Stomach smooth muscle (tissue), 2 donors: ENCODE measurements around the gene SH2D4B.

Experiments used
- H3K27ac ChIP-seq: one replicate; pipeline ENCODE4 v1.7.0; 2013; ENCODE audit warnings: mild to moderate bottlenecking, low read length, inconsistent platforms
- H3K27me3 ChIP-seq, 2 donors: one replicate each; pipeline ENCODE4 v1.7.0; 2013; ENCODE audit warnings: low read length in 2 of 2; ENCODE audit not compliant: insufficient read depth in 2 of 2, control insufficient read depth in 1 of 2
- H3K36me3 ChIP-seq, 2 donors: one replicate each; pipeline ENCODE4 v1.7.0; 2013; ENCODE audit warnings: low read length in 2 of 2; ENCODE audit not compliant: control insufficient read depth in 2 of 2, insufficient read depth in 2 of 2
- H3K4me1 ChIP-seq: one replicate; pipeline ENCODE4 v1.7.0; 2013; ENCODE audit warnings: low read length; ENCODE audit not compliant: control insufficient read depth, insufficient read depth
- H3K4me3 ChIP-seq, 2 donors: one replicate each; pipeline ENCODE4 v1.7.0; 2013; ENCODE audit warnings: low read length in 2 of 2
- H3K9ac ChIP-seq, 2 donors: one replicate each; pipeline ENCODE4 v1.7.0; 2013; ENCODE audit warnings: low read length in 2 of 2, mild to moderate bottlenecking in 1 of 2
- H3K9me3 ChIP-seq, 2 donors: one replicate each; pipeline ENCODE4 v1.7.0; 2013; ENCODE audit warnings: low read length in 2 of 2; ENCODE audit not compliant: control insufficient read depth in 2 of 2
- donor health status: healthy.
- donor health status: Pancreatic carcinoma.

Gene SH2D4B

DNA sequence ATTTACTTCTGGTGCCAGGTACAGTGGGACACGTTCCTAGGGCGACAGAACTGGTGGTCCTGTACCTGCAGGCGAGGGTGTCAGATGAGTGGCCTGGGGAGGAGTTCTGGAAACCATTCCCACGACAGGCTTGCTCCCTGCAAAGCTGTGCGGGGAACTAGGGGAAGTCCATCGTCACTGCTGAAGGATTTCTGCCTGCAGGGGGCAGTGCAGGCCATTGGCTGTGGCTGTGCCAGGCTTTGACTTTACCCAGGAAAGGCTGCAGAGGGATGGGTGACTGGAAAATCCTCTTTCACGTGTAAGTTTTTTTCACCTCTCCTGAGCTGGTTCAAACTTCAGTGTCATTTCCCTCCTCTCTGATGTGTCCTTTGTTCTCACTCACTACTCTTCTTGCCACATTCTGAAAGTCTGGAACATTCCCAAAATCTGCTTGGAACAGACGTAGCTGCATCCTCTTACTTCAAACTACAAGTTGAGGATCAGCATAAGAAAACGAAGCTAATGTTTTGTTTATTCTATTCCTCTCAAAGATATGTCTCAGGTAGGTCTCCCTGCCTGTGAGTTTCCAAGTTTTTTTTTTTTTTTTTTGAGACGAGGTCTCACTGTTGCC is 126.5 kb downstream of the SH2D4B start:
- H3K9me3 ChIP-seq, result no peaks in the 10 kb centered on the region
- H3K27me3 ChIP-seq, result no peaks in the 10 kb centered on the region
- H3K4me3 ChIP-seq, result no peak overlapping the region
- no peaks in the 10 kb centered on the region for H3K36me3 ChIP-seq
- H3K27ac ChIP-seq, result no peak overlapping the region
- no peak overlapping the region for H3K9ac ChIP-seq
- H3K4me1 ChIP-seq, result peaks cover 3% of the 10 kb centered on the region

DNA sequence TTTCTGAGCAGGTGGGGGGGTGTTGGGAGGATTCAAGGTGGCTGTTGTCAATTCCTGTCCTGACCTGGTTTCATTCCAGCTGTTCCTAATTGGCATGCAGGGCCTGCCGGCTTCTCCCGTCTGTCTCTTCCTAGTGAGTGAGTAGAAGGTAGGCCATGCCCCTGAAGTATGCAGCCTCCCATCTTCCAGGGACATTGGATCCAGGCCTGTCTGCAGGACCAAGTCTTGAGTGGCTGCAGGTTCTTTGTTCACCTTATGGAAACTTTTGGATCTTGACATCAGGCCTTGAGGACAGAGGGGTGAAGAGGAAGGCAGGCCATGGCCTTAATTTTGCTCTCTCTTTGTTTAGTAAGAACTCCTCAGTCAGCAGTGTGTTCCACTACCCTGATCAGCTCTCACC is 131.8 kb downstream of the SH2D4B start:
- Histone ChIP-seq H3K4me3 (no peak overlapping the region), H3K36me3 (no peaks in the 10 kb centered on the region), H3K27me3 (no peaks in the 10 kb centered on the region), H3K9ac (no peak overlapping the region), H3K4me1 (no peaks in the 10 kb centered on the region), H3K9me3 (no peaks in the 10 kb centered on the region), H3K27ac (no peak overlapping the region)

DNA sequence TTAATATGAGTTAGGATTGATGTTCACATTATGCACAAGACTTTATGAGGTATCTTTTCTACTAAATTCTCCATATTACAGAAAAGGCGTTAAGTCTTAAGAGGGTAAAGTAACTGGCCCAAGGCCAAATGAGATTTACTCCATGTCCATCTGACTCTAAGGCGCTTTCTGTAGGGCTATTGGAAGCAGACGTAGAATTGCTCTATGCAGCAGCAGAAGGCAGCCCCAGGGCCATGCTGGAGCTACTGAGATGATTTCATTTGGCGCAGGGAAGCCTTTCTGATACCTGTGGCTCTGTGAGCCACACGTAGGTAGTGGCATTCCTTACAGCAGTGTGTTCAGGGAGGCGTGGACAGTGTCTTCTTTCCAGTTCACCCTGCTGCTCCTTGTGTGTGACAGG is 133.1 kb downstream of the SH2D4B start:
- Histone ChIP-seq H3K4me3 (no peak overlapping the region), H3K27ac (no peak overlapping the region), H3K4me1 (no peaks in the 10 kb centered on the region), H3K36me3 (no peaks in the 10 kb centered on the region), H3K9ac (no peak overlapping the region), H3K9me3 (peaks cover 0 to 1% of the 10 kb centered on the region in 2 donors), H3K27me3 (no peaks in the 10 kb centered on the region)

DNA sequence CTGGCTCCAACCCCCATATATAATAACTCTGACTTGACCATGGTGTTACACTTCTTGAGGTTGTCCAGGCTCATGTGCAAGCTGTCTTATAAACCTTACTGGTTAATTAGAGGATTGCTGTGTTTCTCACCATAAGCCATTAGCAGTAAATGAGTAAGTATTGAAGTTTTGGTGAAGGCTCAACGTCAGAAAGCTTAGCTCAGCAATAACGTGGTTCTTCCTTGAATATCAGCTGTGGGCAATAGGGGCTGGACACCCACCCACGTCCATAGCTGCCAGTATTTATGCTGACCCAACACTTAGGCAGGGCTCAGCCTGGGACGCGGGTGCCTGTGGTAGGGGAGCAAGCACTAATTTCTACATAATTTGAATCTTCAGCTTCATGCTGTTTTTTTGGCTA is 134.1 kb downstream of the SH2D4B start:
- no peaks in the 10 kb centered on the region for H3K27me3 ChIP-seq

DNA sequence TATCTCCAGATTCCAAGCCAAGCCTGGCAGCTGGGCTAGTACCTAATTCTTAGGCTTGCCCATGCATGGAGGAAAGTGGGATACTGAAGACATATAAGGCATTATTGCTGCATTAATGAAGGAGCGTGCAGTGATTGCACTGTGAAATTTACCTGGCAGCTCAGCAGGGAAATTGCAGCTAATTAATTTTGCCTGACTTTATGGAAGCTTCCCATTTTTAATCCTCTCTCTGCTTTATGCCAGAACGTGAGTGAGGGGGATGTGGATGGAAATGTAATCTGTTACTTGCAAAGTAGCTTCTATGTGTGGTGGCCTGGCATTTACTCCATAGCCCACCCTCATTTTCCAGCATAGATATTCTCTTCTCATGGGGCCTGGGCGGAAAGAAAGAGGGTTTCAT is 134.9 kb downstream of the SH2D4B start:
- no peaks in the 10 kb centered on the region for H3K36me3 ChIP-seq
- H3K27me3 ChIP-seq, result no peaks in the 10 kb centered on the region
- H3K9me3 ChIP-seq, result peaks cover 0 to 2% of the 10 kb centered on the region in 2 donors
- H3K4me3 ChIP-seq, result no peak overlapping the region
- H3K27ac ChIP-seq, result no peak overlapping the region
- no peaks in the 10 kb centered on the region for H3K4me1 ChIP-seq
- H3K9ac ChIP-seq, result no peak overlapping the region

More for the DNA sequence above, 134.1 kb downstream of the SH2D4B start:
- Histone ChIP-seq H3K4me1 (no peaks in the 10 kb centered on the region), H3K9ac (no peak overlapping the region), H3K9me3 (peaks cover 0 to 2% of the 10 kb centered on the region in 2 donors), H3K36me3 (no peaks in the 10 kb centered on the region), H3K27ac (no peak overlapping the region), H3K4me3 (no peak overlapping the region)

DNA sequence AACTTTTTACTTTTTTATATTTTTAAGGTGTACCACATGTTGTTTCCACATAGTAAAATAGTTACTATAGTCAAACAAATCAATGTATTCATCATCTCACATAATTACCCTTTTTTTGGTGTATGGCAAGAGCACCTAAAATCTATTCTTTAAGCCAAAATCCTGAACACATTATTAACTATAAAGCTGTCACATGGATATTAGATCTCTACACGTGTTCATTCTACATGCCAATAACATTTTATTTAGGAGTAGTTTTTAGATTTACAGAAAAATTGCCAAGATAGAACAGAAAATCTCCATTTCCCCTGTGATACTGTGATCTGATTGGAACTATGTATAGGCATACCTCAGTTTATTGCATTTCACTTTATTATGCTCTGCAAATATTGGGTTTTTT is 137.1 kb downstream of the SH2D4B start:
- Histone ChIP-seq H3K27me3 (no peaks in the 10 kb centered on the region), H3K4me1 (no peaks in the 10 kb centered on the region), H3K36me3 (no peaks in the 10 kb centered on the region), H3K4me3 (no peak overlapping the region), H3K9ac (no peak overlapping the region), H3K9me3 (peaks cover 0 to 2% of the 10 kb centered on the region in 2 donors), H3K27ac (no peak overlapping the region)

DNA sequence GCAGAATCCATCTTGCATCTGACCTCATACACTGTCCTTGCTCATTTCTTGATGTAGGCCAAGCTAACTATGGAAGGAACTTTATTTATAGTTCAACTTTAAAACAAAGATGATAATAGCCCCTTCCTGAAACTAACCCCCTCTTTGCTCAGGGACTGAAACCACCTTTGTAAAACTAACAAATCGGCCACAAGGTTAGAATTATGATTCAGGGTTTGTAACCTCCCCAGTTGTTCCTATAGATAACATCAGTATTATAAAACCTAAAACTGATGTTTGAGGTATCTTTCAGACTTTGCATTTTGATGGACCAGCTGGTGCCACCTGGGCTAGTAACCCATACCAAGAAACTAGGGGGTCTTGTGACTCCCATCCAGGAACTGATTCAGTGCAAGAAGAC is 143.4 kb downstream of the SH2D4B start:
- Histone ChIP-seq H3K9me3 (no peaks in the 10 kb centered on the region), H3K27me3 (no peaks in the 10 kb centered on the region), H3K27ac (no peak overlapping the region), H3K4me3 (no peak overlapping the region), H3K9ac (no peak overlapping the region), H3K4me1 (no peaks in the 10 kb centered on the region), H3K36me3 (no peaks in the 10 kb centered on the region)

DNA sequence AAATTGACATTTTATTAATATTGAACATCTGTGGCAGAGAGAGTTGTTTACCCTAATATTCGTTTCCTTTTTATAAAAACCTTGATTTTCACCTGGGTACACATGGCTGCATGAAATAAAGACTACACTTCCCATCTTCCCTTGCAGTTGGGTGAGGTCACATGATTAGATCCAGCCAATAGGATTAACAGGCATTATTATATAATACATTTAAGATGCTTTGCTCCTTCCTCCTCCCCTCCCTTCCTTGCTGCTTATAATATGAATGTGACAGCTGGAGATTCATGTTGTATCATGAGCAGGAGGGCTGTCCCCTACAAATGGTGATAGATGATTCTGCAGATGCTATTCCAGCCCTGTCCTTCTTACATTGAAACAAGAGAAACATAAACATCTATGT is 146.6 kb downstream of the SH2D4B start:
- no peaks in the 10 kb centered on the region for H3K4me1 ChIP-seq
- H3K27me3 ChIP-seq, result no peaks in the 10 kb centered on the region
- H3K27ac ChIP-seq, result no peak overlapping the region
- H3K4me3 ChIP-seq, result no peak overlapping the region
- no peak overlapping the region for H3K9ac ChIP-seq
- H3K36me3 ChIP-seq, result no peaks in the 10 kb centered on the region
- H3K9me3 ChIP-seq, result no peaks in the 10 kb centered on the region

DNA sequence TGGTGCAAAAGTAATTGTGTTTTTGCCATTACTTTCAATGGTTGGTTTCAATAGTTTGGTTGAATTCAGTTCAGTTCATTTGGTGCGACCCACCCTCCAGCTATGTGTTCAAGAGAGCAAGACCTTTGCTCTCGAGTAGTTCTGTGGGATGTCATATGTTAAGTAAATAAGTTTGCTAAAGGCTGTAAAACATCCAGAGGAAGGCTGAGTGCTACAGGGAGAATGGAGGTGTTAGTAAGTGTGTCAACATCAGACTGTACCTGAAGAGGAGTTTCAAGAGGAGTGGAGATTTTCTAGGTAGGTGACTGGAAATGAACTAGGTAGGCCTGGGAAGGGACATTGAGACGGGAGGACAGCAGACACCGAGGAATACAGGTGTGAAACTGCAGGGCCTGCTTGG is 147.7 kb downstream of the SH2D4B start:
- peaks cover 0 to 2% of the 10 kb centered on the region in 2 donors for H3K27me3 ChIP-seq
- no peak overlapping the region for H3K4me3 ChIP-seq
- H3K4me1 ChIP-seq, result no peaks in the 10 kb centered on the region
- no peak overlapping the region for H3K9ac ChIP-seq
- no peaks in the 10 kb centered on the region for H3K9me3 ChIP-seq
- no peak overlapping the region for H3K27ac ChIP-seq
- H3K36me3 ChIP-seq, result no peaks in the 10 kb centered on the region

DNA sequence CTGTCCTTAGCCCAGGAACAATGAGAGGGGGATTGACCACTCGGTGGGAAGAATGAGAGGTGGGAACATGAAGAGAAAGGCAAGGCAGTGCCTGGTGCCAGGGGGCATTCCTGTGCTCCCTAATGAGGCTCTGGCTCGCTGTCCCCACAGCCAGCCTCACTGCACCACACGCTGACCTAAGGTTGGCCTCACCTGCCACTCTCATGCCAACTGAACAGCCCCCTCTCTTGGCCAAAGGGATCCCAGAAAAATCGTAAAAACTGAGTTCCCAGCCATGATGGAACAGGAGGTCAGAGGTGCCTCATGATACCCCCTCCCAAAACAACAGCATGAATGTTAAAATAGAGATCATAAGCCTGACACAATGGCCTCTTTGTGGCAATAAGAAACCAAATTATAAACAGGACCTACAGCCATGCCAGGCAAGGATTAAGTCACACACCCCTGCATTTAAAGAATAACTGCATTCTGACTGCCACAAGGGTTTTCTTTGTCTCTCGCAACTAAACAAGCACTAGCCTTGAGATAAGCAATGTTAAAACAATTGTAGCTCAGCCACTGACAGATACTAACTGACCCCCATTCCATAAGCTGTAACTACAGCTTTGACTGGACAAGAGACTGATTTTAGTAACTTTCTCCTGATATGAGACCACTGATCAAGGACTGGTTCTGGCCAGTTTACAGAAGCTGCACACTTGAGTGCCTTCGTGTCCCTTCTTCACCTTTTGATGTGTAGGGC is 149.2 kb downstream of the SH2D4B start:
- H3K4me3 ChIP-seq, result no peak overlapping the region
- H3K4me1 ChIP-seq, result no peaks in the 10 kb centered on the region
- no peak overlapping the region for H3K9ac ChIP-seq

DNA sequence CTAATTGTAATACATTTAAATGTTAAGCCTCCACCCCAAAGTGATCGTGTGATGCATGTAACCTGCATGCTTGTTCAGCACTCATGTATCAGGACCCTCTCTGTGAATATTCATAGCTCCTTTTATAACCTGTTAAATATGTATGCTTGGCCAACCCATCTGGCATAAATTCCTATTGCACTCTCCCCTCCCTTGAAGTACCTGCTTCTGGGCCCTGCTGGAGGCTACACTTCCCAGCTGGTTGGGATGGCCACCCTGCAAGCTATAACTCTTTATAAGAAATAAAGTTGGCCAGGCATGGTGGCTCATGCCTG is 149.7 kb downstream of the SH2D4B start:
- H3K9me3 ChIP-seq, result no peaks in the 10 kb centered on the region
- H3K27me3 ChIP-seq, result peaks cover 0 to 2% of the 10 kb centered on the region in 2 donors
- H3K4me3 ChIP-seq, result no peak overlapping the region
- H3K36me3 ChIP-seq, result no peaks in the 10 kb centered on the region
- H3K4me1 ChIP-seq, result no peaks in the 10 kb centered on the region
- H3K27ac ChIP-seq, result no peak overlapping the region
- no peak overlapping the region for H3K9ac ChIP-seq

More for the DNA sequence above, 149.2 kb downstream of the SH2D4B start:
- peaks cover 0 to 2% of the 10 kb centered on the region in 2 donors for H3K27me3 ChIP-seq
- H3K27ac ChIP-seq, result no peak overlapping the region
- H3K9me3 ChIP-seq, result no peaks in the 10 kb centered on the region
- no peaks in the 10 kb centered on the region for H3K36me3 ChIP-seq
